K562 (cell line): ENCODE data around the gene PRKACG. TPM values are rescaled to one million over a fixed set of nuclear protein-coding genes. Genes with fewer than 3 reads are reported as not detected.

ENCODE experiments used
- ARID2 ChIP-seq: fragments of 450-650 bp; IDR thresholded peaks from 2 replicates; pipeline ENCODE4 v1.6.1; 2017; ENCODE audit warnings: antibody characterized with exemption, mild to moderate bottlenecking
- CBX2 ChIP-seq: fragments of 200-600 bp; sonication (generic); IDR thresholded peaks from one replicate; pipeline ENCODE4 v1.6.1; 2012; ENCODE audit warnings: mild to moderate bottlenecking, low read length, inconsistent platforms; ENCODE audit not compliant: insufficient read depth, poor library complexity, severe bottlenecking
- CEBPB ChIP-seq: fragments of 450-650 bp; IDR thresholded peaks from 2 replicates; pipeline ENCODE4 v1.6.1; 2016; ENCODE audit warnings: missing genetic modification characterization, missing compliant biosample characterization
- CREB1 ChIP-seq, 2 experiments: sonication (generic) in 1 of 2; formaldehyde crosslinking in 1 of 2; IDR thresholded peaks; 2 replicates each; pipeline versions ENCODE4 v1.6.1 to v1.8.0; 2012 to 2022; ENCODE audit warnings: inconsistent platforms in 1 of 2, mild to moderate bottlenecking in 1 of 2, missing genetic modification reagents in 1 of 2, moderate library complexity in 1 of 2
- FOXA3 ChIP-seq, 2 experiments: fragments of 450-650 bp in 1 of 2; sonication (generic) in 1 of 2; formaldehyde crosslinking; IDR thresholded peaks in 1 of 2; conservative IDR thresholded peaks in 1 of 2; 2 replicates each; pipeline versions ENCODE4 v1.4.0 to v1.8.0; 2020 to 2022; ENCODE audit warnings: mild to moderate bottlenecking in 2 of 2, missing genetic modification reagents in 1 of 2
- KLF1 ChIP-seq: fragments of 450-650 bp; IDR thresholded peaks from 2 replicates; pipeline ENCODE4 v1.6.1; 2016; ENCODE audit warnings: missing genetic modification characterization, missing compliant biosample characterization
- PML ChIP-seq: IDR thresholded peaks from 2 replicates; pipeline ENCODE4 v1.6.1; 2012; ENCODE audit warnings: low read length, inconsistent platforms
- RB1 ChIP-seq: fragments of 450-650 bp; IDR thresholded peaks from 2 replicates; pipeline ENCODE4 v1.6.1; 2017; ENCODE audit warnings: low read depth, mild to moderate bottlenecking
- RFX7 ChIP-seq: fragments of 250-450 bp; sonication (Bioruptor Pico); IDR thresholded peaks from 2 replicates; pipeline ENCODE4 v1.5.1; 2021; ENCODE audit warnings: mild to moderate bottlenecking
- SOX6 ChIP-seq: fragments of 450-650 bp; IDR thresholded peaks from 2 replicates; pipeline ENCODE4 v1.6.1; 2014; ENCODE audit warnings: mild to moderate bottlenecking
- ZNF239 ChIP-seq: fragments of 250-450 bp; sonication (Bioruptor Pico); IDR thresholded peaks from 2 replicates; pipeline ENCODE4 v1.4.0; 2020; ENCODE audit warnings: mild to moderate bottlenecking
- ZNF431 ChIP-seq: sonication (generic); formaldehyde crosslinking; IDR thresholded peaks from 2 replicates; pipeline ENCODE4 v1.8.0; 2022; ENCODE audit warnings: mild to moderate bottlenecking, missing genetic modification reagents
- ZNF551 ChIP-seq: fragments of 250-450 bp; sonication (Bioruptor Pico); IDR thresholded peaks from 2 replicates; pipeline ENCODE4 v1.5.0; 2021; ENCODE audit warnings: mild to moderate bottlenecking, moderate library complexity
- ZNF584 ChIP-seq: fragments of 200-800 bp; sonication (Bioruptor generic); IDR thresholded peaks from 2 replicates; pipeline ENCODE4 v1.6.1; 2016; ENCODE audit warnings: low read depth, mild to moderate bottlenecking, missing genetic modification characterization, missing compliant biosample characterization
- ZNF586 ChIP-seq: fragments of 450-650 bp; formaldehyde crosslinking; conservative IDR thresholded peaks from 2 replicates; pipeline ENCODE4 v1.4.0; 2020; ENCODE audit warnings: mild to moderate bottlenecking, moderate library complexity
- ZNF76 ChIP-seq: fragments of 250-450 bp; sonication (Bioruptor Pico); IDR thresholded peaks from 2 replicates; pipeline ENCODE4 v1.4.0; 2020; ENCODE audit warnings: mild to moderate bottlenecking, moderate library complexity, borderline replicate concordance
- ZNF830 ChIP-seq: fragments of 250-450 bp; sonication (Bioruptor Pico); IDR thresholded peaks from 2 replicates; pipeline ENCODE4 v1.5.0; 2021; ENCODE audit warnings: mild to moderate bottlenecking
- polyA plus RNA-seq, 8 experiments: library from polyadenylated mRNA; depleted of rRNA in 4 of 8; stranded (reverse) in 5 of 8; unstranded in 3 of 8; fragments of >200 nt; fragmentation: Nextera tagmentation in 2 of 8; fragmentation: Illumina TruSeq in 1 of 8; extraction: Ambion mirVana in 2 of 8; extraction: Trizol in 1 of 8; gene quantifications; 2 replicates each; pipeline versions ENCODE4 v1.2.1 to v1.2.3, GENCODE V29; 2011 to 2014; ENCODE audit warnings: inconsistent platforms in 1 of 8, missing spikeins in 1 of 8
- total RNA-seq, 7 experiments: library from RNA; depleted of rRNA in 6 of 7; stranded (reverse); fragments of >200 nt in 6 of 7; fragmentation: Illumina TruSeq in 2 of 7; extraction: Trizol in 2 of 7; gene quantifications; 2 replicates each; pipeline versions ENCODE4 v1.2.1 to v1.2.3, GENCODE V29; 2011 to 2021; ENCODE audit warnings: low replicate concordance in 1 of 7
- TF ChIP-seq, protein P1 (sequence below): fragments of 250-450 bp; sonication (Bioruptor Pico); IDR thresholded peaks from 2 replicates; pipeline ENCODE4 v1.5.1; 2021; ENCODE audit warnings: mild to moderate bottlenecking
- TF ChIP-seq, protein P2 (sequence below), 3 experiments: fragments of 200-800 bp in 1 of 3; sonication (Bioruptor generic) in 1 of 3; sonication (generic) in 1 of 3; formaldehyde crosslinking in 1 of 3; IDR thresholded peaks; 2 replicates each; pipeline versions ENCODE4 v1.6.1 to v1.8.0; 2016 to 2022; ENCODE audit warnings: mild to moderate bottlenecking in 2 of 3, missing compliant biosample characterization in 2 of 3, missing genetic modification characterization in 2 of 3, missing genetic modification reagents in 1 of 3
- TF ChIP-seq, protein P3 (sequence below): fragments of 450-650 bp; formaldehyde crosslinking; IDR thresholded peaks from 2 replicates; pipeline ENCODE4 v1.4.0; 2020; ENCODE audit warnings: mild to moderate bottlenecking, moderate library complexity
- TF ChIP-seq, protein P4 (sequence below), 2 experiments: IDR thresholded peaks in 1 of 2; conservative IDR thresholded peaks in 1 of 2; 2 replicates each; pipeline ENCODE4 v1.6.1; 2016; ENCODE audit warnings: low read depth in 2 of 2, mild to moderate bottlenecking in 1 of 2, missing compliant biosample characterization in 1 of 2, missing genetic modification characterization in 1 of 2, moderate library complexity in 1 of 2

Gene PRKACG
- total and polyA plus RNA-seq, 9 of the 15 experiments (the other 6 are each of a cell fraction or from before 2014, with no cell fraction given) = not detected

DNA sequence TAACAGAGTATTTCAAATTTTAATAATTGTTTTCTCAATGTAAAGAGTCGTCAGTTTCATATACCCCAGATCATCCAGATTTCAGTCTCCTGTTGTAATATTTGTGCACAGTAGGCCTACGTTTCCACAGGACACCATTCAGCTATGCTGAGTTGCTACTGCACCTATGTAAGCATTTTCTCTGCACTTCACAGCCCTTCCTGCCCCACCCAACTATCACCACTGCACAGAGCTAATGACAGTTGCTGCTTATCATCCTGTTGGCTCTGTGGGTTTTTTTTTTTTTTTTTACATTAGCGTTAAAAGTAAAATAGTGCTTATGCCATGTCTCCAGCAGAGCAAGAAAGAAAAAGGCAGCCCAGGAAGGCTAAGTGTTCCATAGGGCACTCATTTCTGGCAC lies 5.9 kb upstream of the PRKACG start (continued):
- TF ChIP-seq ZNF431 (CRISPR knock-in tag) = no peak
- TF ChIP-seq ZNF830 = no peak
- no peak for TF ChIP-seq CBX2
- TF ChIP-seq ARID2 = no peak
- TF ChIP-seq, protein P1, sequence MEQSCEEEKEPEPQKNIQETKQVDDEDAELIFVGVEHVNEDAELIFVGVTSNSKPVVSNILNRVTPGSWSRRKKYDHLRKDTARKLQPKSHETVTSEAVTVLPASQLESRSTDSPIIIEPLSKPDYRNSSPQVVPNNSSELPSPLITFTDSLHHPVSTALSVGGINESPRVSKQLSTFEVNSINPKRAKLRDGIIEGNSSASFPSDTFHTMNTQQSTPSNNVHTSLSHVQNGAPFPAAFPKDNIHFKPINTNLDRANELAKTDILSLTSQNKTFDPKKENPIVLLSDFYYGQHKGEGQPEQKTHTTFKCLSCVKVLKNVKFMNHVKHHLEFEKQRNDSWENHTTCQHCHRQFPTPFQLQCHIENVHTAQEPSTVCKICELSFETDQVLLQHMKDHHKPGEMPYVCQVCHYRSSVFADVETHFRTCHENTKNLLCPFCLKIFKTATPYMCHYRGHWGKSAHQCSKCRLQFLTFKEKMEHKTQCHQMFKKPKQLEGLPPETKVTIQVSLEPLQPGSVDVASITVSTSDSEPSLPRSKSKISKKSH = no peak
- TF ChIP-seq, protein P2, sequence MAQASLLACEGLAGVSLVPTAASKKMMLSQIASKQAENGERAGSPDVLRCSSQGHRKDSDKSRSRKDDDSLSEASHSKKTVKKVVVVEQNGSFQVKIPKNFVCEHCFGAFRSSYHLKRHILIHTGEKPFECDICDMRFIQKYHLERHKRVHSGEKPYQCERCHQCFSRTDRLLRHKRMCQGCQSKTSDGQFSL (CRISPR knock-in tag; IDR thresholded peaks at IDR 0.05) = no peak
- TF ChIP-seq, protein P2 (tag; IDR thresholded peaks at IDR 0.05) = no peak
- no peak for TF ChIP-seq CEBPB (tag)
- no peak for TF ChIP-seq ZNF551 (CRISPR knock-in tag)
- no peak for TF ChIP-seq RFX7
- no peak for TF ChIP-seq FOXA3 (CRISPR knock-in tag; conservative IDR thresholded peaks at IDR 0.05 in 1 of 2, IDR thresholded peaks at IDR 0.05 in 1 of 2)
- TF ChIP-seq ZNF586 (CRISPR knock-in tag) = no peak
- TF ChIP-seq SOX6 = peak; percentile 69
- no peak for TF ChIP-seq RB1
- TF ChIP-seq, protein P3, sequence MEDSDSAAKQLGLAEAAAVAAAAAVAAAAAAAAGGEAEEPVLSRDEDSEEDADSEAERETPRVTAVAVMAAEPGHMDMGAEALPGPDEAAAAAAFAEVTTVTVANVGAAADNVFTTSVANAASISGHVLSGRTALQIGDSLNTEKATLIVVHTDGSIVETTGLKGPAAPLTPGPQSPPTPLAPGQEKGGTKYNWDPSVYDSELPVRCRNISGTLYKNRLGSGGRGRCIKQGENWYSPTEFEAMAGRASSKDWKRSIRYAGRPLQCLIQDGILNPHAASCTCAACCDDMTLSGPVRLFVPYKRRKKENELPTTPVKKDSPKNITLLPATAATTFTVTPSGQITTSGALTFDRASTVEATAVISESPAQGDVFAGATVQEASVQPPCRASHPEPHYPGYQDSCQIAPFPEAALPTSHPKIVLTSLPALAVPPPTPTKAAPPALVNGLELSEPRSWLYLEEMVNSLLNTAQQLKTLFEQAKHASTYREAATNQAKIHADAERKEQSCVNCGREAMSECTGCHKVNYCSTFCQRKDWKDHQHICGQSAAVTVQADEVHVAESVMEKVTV (CRISPR knock-in tag) = no peak
- TF ChIP-seq ZNF76 (CRISPR knock-in tag) = no peak
- TF ChIP-seq PML = peak; percentile 77
- TF ChIP-seq KLF1 = 0 out of 2 replicates have a peak, but pooled peaks have one; percentile 61
- no peak for TF ChIP-seq ZNF239 (CRISPR knock-in tag)
- no peak for TF ChIP-seq ZNF584 (CRISPR knock-in tag)
- TF ChIP-seq, protein P4, sequence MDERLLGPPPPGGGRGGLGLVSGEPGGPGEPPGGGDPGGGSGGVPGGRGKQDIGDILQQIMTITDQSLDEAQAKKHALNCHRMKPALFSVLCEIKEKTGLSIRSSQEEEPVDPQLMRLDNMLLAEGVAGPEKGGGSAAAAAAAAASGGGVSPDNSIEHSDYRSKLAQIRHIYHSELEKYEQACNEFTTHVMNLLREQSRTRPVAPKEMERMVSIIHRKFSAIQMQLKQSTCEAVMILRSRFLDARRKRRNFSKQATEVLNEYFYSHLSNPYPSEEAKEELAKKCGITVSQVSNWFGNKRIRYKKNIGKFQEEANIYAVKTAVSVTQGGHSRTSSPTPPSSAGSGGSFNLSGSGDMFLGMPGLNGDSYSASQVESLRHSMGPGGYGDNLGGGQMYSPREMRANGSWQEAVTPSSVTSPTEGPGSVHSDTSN (CRISPR knock-in tag; IDR thresholded peaks at IDR 0.05; ENCODE audit: low read depth) = no peak
- TF ChIP-seq, protein P4 (tag; conservative IDR thresholded peaks at IDR 0.05; ENCODE audit: low read depth) = peak; percentile 46; the same call in 1 of the 2 replicates
- TF ChIP-seq CREB1 (IDR thresholded peaks at IDR 0.05) = no peak
- no peak for TF ChIP-seq CREB1 (CRISPR knock-in tag; IDR thresholded peaks at IDR 0.05)
